ENCODE measurements around the gene VWA2.

DNA sequence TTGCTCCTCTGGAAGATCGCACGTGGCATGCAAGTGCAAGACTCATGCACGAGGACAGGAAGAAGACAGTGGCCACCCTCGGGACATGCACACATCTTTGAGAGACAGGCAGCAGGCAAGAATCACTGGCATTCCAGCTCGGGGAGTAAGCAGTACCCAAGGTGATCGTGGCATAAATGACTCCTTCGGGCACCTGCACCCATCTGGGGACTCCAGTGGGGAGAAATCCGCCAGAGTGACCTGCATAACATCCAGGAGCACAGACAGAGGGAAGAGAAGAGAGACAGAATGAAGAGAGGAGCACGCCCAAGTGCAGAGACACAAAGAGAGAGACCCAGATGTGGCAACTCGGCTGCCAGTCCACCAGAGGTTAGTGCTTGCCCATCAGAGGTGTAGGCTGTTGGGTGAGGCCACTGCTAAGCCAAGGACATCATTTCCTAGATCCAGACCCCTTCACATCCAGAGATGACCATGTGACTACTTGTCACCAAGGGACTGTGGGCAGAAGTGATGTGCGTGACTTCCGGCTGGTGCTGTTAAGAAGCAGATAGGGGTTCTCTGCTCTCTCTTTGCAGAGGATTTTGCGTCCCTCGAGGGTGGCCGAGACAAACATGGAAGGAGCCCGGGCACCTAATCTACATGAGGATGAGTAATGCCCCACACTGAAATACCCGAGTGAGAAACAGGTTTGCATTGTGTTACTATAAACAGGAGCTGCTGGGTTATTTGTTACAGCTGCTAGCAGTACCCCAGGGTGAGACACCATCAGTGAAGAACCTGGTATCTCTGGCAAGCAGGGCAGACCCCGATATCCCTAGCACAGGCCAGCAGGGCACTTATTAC is 80.6 kb downstream of the VWA2 start:
- TF ChIP-seq CTCF (optimal IDR thresholded peaks at IDR 0.05 in 1 of 3, IDR thresholded peaks at IDR 0.05 in 1 of 3, conservative IDR thresholded peaks at IDR 0.05 in 1 of 3; ENCODE audit: extremely low read depth in 1 of 3, insufficient read depth in 2 of 3, low read length in 3 of 3) (no peak), EZH2 (IDR thresholded peaks at IDR 0.05; ENCODE audit: low read length) (no peak)

Measured in keratinocyte (primary cell).